Upper lobe of left lung (tissue), 4 donors: ENCODE results near the gene CAMK2G.

Experiments used
- POLR2A ChIP-seq, 4 donors: fragments of 450-650 bp; IDR thresholded peaks; one replicate each; pipeline ENCODE4 v1.5.1; 2016 to 2017; ENCODE audit warnings: antibody characterized with exemption in 4 of 4, mild to moderate bottlenecking in 2 of 4
- POLR2AphosphoS5 ChIP-seq, 2 donors: sonication (generic); formaldehyde crosslinking; IDR thresholded peaks; one replicate each; pipeline ENCODE4 v1.5.1; 2017; ENCODE audit warnings: antibody characterized with exemption in 2 of 2

DNA sequence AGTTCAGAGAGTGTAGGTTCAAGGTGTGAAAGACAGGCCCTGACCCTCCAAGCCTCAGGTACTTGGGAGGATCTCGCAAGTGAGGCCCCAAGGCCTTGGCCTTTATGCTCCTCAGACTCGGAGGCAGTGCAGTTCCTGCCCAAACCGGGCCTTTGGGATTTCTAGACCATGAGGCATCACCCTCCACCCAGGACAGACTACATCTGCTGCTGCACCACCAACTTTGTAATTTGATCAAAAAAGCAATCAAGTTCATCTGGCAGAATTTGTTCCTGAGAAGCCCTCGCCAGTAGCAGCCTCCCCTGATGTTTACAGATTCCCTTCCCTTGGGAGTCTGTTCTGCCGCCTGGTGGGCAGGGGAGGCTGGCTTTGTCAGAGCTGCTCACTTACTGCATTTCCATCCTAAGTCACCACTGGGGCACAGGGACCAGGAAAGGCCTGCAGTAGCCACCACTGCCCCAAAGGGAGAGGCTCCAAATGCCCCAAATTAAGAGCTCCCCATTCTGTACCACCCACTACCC is 2.1 kb downstream of the CAMK2G start:
- TF ChIP-seq POLR2A (IDR thresholded peaks at IDR 0.05) (no peak), POLR2AphosphoS5 (IDR thresholded peaks at IDR 0.05) (no peak)
